WTC11 (cell line): ENCODE measurements around the gene COL5A2. TPM values are rescaled to one million over a fixed set of nuclear protein-coding genes. Genes with fewer than 3 reads are reported as not detected.

ENCODE experiments used
- ATAC-seq: fragments of 200-7000 bp; cut with Tn5 transposase; 2 replicates; pipeline ENCODE4 v1.10.0; 2021; ENCODE audit warnings: mild to moderate bottlenecking, moderate library complexity
- CTCF ChIA-PET: fragments of 300-600 bp; sonication (Branson Sonifier 250); formaldehyde crosslinking; loops from one replicate; lab custom pipeline; 2021; ENCODE audit warnings: antibody characterized with exemption; lab: Charles Lee
- POLR2A ChIA-PET: fragments of 350-600 bp; sonication (Branson Sonifier 250); formaldehyde crosslinking; loops from one replicate; lab custom pipeline; 2021; ENCODE audit warnings: antibody characterized with exemption; lab: Charles Lee
- DNase-seq: peaks from one replicate; pipeline ENCODE4 v3.0.0; 2021; ENCODE audit warnings: low spot score
- H3K27ac Mint-ChIP-seq: 2 replicates; pipeline ENCODE4 v1.8.0; 2021; ENCODE audit warnings: mixed read lengths
- H3K27me3 Mint-ChIP-seq: 2 replicates; pipeline ENCODE4 v1.8.0; 2021; ENCODE audit warnings: low read depth, mild to moderate bottlenecking, moderate library complexity, mixed read lengths
- H3K36me3 Mint-ChIP-seq: 2 replicates; pipeline ENCODE4 v1.8.0; 2021; ENCODE audit warnings: mixed read lengths
- H3K4me1 Mint-ChIP-seq: 2 replicates; pipeline ENCODE4 v1.8.0; 2022; ENCODE audit warnings: mixed read lengths
- H3K4me3 Mint-ChIP-seq: 2 replicates; pipeline ENCODE4 v1.8.0; 2021; ENCODE audit warnings: mild to moderate bottlenecking, moderate library complexity, mixed read lengths
- H3K9me3 Mint-ChIP-seq: 2 replicates; pipeline ENCODE4 v1.8.0; 2021; ENCODE audit warnings: mixed read lengths
- CBFB ChIP-seq: sonication (generic); formaldehyde crosslinking; IDR thresholded peaks from 2 replicates; pipeline ENCODE4 v1.8.1; 2022; ENCODE audit warnings: mild to moderate bottlenecking, low read depth, missing genetic modification reagents
- CREM ChIP-seq: sonication (generic); formaldehyde crosslinking; IDR thresholded peaks from 2 replicates; pipeline ENCODE4 v1.8.1; 2022; ENCODE audit warnings: mild to moderate bottlenecking, missing genetic modification reagents, moderate library complexity
- EMX1 ChIP-seq: fragments of 250-450 bp; sonication (Bioruptor Pico); IDR thresholded peaks from 2 replicates; pipeline ENCODE4 v1.8.0; 2021; ENCODE audit warnings: mild to moderate bottlenecking
- GABPB1 ChIP-seq: sonication (generic); formaldehyde crosslinking; IDR thresholded peaks from 2 replicates; pipeline ENCODE4 v1.8.1; 2023; ENCODE audit warnings: mild to moderate bottlenecking, missing genetic modification reagents
- GRHL2 ChIP-seq: fragments of 250-450 bp; sonication (Bioruptor Pico); IDR thresholded peaks from 2 replicates; pipeline ENCODE4 v1.8.0; 2022; ENCODE audit warnings: mild to moderate bottlenecking, moderate library complexity; ENCODE audit not compliant: insufficient replicate concordance, severe bottlenecking
- HMGA2 ChIP-seq: fragments of 250-450 bp; sonication (Bioruptor Pico); IDR thresholded peaks from 2 replicates; pipeline ENCODE4 v1.4.0; 2021; ENCODE audit warnings: mild to moderate bottlenecking, moderate library complexity
- MYBL2 ChIP-seq: sonication (generic); formaldehyde crosslinking; IDR thresholded peaks from 2 replicates; pipeline ENCODE4 v1.8.1; 2023; ENCODE audit warnings: mild to moderate bottlenecking, moderate library complexity, missing genetic modification reagents
- RORB ChIP-seq: fragments of 250-450 bp; sonication (Bioruptor Pico); IDR thresholded peaks from 2 replicates; pipeline ENCODE4 v1.9.0; 2021; ENCODE audit warnings: mild to moderate bottlenecking
- SOX15 ChIP-seq: fragments of 250-450 bp; sonication (Bioruptor Pico); IDR thresholded peaks from 2 replicates; pipeline ENCODE4 v1.9.0; 2021; ENCODE audit warnings: mild to moderate bottlenecking
- total RNA-seq: library from RNA; stranded (reverse); gene quantifications from 3 replicates; pipeline ENCODE4 v1.2.3, GENCODE V29; 2021
- TF ChIP-seq, protein P1 (sequence below): sonication (generic); formaldehyde crosslinking; IDR thresholded peaks from 2 replicates; pipeline ENCODE4 v1.8.0; 2023; ENCODE audit warnings: missing genetic modification reagents, mild to moderate bottlenecking, borderline replicate concordance
- TF ChIP-seq, protein P2 (sequence below): sonication (generic); formaldehyde crosslinking; IDR thresholded peaks from 2 replicates; pipeline ENCODE4 v1.8.0; 2022; ENCODE audit warnings: missing genetic modification reagents
- TF ChIP-seq, protein P3 (sequence below): sonication (generic); formaldehyde crosslinking; conservative IDR thresholded peaks from 2 replicates; pipeline ENCODE4 v1.8.1; 2023; ENCODE audit warnings: mild to moderate bottlenecking, low read depth, missing genetic modification reagents, moderate library complexity
- TF ChIP-seq, protein P4 (sequence below): sonication (generic); formaldehyde crosslinking; IDR thresholded peaks from 2 replicates; pipeline ENCODE4 v1.8.0; 2022; ENCODE audit warnings: mild to moderate bottlenecking, missing genetic modification reagents
- TF ChIP-seq, protein P5 (sequence below): sonication (generic); formaldehyde crosslinking; IDR thresholded peaks from 2 replicates; pipeline ENCODE4 v1.8.1; 2023; ENCODE audit warnings: mild to moderate bottlenecking, missing genetic modification reagents, moderate library complexity
- TF ChIP-seq, protein P6 (sequence below): fragments of 250-450 bp; sonication (Bioruptor Pico); IDR thresholded peaks from 2 replicates; pipeline ENCODE4 v1.9.0; 2021; ENCODE audit warnings: mild to moderate bottlenecking
- TF ChIP-seq, protein P7 (sequence below): fragments of 250-450 bp; sonication (Bioruptor Pico); IDR thresholded peaks from 2 replicates; pipeline ENCODE4 v2.1.2; 2022; ENCODE audit warnings: mild to moderate bottlenecking, moderate library complexity

Gene COL5A2
- total RNA-seq, 1 experiment from 2014 or later = 16.0 TPM

DNA sequence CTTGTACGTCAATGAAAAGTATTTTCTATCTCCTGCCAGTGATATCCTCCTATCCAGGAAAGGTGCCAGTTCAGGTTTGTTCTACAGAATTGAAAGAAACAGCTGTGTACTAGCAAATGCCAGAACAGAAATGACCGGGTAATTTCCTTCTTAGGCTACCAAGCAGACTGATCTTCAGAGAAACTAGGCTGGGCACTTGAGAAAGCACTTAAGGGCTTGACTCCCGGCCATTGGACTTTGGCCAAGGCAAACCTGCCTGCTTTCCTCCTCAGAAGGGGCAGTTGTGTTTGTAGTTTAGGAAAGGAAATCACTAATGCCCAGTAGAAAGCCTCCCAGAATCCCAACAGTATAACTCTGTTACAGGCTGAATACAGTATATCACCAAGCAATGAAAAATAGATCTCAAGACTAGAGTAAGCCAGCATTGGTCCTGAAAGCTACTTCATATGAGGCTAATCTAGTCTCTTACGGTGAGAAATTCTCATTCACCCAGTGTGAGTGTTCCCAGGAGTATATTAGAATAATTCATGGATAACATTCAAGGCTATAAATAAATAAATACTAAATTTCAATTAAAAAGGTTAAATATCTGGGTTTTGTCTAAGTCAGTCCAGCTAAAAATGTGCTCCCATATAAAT, 43.0 kb upstream of the COL5A2 start (continued):
- TF ChIP-seq, protein P1, sequence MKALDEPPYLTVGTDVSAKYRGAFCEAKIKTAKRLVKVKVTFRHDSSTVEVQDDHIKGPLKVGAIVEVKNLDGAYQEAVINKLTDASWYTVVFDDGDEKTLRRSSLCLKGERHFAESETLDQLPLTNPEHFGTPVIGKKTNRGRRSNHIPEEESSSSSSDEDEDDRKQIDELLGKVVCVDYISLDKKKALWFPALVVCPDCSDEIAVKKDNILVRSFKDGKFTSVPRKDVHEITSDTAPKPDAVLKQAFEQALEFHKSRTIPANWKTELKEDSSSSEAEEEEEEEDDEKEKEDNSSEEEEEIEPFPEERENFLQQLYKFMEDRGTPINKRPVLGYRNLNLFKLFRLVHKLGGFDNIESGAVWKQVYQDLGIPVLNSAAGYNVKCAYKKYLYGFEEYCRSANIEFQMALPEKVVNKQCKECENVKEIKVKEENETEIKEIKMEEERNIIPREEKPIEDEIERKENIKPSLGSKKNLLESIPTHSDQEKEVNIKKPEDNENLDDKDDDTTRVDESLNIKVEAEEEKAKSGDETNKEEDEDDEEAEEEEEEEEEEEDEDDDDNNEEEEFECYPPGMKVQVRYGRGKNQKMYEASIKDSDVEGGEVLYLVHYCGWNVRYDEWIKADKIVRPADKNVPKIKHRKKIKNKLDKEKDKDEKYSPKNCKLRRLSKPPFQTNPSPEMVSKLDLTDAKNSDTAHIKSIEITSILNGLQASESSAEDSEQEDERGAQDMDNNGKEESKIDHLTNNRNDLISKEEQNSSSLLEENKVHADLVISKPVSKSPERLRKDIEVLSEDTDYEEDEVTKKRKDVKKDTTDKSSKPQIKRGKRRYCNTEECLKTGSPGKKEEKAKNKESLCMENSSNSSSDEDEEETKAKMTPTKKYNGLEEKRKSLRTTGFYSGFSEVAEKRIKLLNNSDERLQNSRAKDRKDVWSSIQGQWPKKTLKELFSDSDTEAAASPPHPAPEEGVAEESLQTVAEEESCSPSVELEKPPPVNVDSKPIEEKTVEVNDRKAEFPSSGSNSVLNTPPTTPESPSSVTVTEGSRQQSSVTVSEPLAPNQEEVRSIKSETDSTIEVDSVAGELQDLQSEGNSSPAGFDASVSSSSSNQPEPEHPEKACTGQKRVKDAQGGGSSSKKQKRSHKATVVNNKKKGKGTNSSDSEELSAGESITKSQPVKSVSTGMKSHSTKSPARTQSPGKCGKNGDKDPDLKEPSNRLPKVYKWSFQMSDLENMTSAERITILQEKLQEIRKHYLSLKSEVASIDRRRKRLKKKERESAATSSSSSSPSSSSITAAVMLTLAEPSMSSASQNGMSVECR = no peak

DNA sequence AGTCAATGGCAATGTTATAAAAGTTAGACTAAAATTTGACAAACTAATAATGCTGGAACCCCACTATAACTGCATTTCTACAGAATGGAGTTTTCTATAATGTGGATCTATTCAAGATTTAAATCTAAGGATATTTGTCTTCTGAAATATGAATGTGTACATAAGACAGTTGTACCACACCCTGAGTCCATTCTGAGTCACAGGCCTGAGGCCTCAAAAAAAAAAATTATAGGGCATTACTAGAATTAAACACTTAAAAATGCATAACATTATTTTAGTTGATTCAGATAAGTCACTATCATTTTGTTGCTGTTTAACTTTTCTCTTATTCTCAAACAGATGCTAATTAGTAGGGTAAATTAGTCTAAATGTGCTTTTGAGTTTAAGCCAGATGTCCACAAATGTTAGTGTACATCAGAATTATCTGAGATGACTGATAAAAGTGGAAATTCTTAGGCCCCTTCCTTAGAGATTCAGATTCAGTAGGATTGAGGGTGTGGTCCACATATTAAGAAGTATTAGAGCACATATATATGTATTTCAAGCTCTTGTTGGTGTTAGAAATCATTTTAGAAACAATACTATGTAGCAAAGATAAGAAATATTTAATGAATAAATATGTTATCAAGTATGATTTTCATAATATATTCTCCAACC, 42.4 kb upstream of the COL5A2 start:
- no peak for ATAC-seq
- CTCF ChIA-PET = no interaction called here
- H3K4me1 Mint-ChIP-seq = peaks cover 33% of the 10 kb centered on the region
- TF ChIP-seq, protein P2, sequence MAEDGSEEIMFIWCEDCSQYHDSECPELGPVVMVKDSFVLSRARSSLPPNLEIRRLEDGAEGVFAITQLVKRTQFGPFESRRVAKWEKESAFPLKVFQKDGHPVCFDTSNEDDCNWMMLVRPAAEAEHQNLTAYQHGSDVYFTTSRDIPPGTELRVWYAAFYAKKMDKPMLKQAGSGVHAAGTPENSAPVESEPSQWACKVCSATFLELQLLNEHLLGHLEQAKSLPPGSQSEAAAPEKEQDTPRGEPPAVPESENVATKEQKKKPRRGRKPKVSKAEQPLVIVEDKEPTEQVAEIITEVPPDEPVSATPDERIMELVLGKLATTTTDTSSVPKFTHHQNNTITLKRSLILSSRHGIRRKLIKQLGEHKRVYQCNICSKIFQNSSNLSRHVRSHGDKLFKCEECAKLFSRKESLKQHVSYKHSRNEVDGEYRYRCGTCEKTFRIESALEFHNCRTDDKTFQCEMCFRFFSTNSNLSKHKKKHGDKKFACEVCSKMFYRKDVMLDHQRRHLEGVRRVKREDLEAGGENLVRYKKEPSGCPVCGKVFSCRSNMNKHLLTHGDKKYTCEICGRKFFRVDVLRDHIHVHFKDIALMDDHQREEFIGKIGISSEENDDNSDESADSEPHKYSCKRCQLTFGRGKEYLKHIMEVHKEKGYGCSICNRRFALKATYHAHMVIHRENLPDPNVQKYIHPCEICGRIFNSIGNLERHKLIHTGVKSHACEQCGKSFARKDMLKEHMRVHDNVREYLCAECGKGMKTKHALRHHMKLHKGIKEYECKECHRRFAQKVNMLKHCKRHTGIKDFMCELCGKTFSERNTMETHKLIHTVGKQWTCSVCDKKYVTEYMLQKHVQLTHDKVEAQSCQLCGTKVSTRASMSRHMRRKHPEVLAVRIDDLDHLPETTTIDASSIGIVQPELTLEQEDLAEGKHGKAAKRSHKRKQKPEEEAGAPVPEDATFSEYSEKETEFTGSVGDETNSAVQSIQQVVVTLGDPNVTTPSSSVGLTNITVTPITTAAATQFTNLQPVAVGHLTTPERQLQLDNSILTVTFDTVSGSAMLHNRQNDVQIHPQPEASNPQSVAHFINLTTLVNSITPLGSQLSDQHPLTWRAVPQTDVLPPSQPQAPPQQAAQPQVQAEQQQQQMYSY (CRISPR knock-in tag) = no peak
- TF ChIP-seq CBFB (CRISPR knock-in tag) = no peak
- TF ChIP-seq MYBL2 (CRISPR knock-in tag) = no peak
- TF ChIP-seq HMGA2 (CRISPR knock-in tag) = no peak
- TF ChIP-seq, protein P3, sequence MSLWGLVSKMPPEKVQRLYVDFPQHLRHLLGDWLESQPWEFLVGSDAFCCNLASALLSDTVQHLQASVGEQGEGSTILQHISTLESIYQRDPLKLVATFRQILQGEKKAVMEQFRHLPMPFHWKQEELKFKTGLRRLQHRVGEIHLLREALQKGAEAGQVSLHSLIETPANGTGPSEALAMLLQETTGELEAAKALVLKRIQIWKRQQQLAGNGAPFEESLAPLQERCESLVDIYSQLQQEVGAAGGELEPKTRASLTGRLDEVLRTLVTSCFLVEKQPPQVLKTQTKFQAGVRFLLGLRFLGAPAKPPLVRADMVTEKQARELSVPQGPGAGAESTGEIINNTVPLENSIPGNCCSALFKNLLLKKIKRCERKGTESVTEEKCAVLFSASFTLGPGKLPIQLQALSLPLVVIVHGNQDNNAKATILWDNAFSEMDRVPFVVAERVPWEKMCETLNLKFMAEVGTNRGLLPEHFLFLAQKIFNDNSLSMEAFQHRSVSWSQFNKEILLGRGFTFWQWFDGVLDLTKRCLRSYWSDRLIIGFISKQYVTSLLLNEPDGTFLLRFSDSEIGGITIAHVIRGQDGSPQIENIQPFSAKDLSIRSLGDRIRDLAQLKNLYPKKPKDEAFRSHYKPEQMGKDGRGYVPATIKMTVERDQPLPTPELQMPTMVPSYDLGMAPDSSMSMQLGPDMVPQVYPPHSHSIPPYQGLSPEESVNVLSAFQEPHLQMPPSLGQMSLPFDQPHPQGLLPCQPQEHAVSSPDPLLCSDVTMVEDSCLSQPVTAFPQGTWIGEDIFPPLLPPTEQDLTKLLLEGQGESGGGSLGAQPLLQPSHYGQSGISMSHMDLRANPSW (CRISPR knock-in tag) = no peak
- TF ChIP-seq, protein P4, sequence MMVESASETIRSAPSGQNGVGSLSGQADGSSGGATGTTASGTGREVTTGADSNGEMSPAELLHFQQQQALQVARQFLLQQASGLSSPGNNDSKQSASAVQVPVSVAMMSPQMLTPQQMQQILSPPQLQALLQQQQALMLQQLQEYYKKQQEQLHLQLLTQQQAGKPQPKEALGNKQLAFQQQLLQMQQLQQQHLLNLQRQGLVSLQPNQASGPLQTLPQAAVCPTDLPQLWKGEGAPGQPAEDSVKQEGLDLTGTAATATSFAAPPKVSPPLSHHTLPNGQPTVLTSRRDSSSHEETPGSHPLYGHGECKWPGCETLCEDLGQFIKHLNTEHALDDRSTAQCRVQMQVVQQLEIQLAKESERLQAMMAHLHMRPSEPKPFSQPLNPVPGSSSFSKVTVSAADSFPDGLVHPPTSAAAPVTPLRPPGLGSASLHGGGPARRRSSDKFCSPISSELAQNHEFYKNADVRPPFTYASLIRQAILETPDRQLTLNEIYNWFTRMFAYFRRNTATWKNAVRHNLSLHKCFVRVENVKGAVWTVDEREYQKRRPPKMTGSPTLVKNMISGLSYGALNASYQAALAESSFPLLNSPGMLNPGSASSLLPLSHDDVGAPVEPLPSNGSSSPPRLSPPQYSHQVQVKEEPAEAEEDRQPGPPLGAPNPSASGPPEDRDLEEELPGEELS = no peak
- no peak for TF ChIP-seq GRHL2 (CRISPR knock-in tag)
- TF ChIP-seq, protein P5, sequence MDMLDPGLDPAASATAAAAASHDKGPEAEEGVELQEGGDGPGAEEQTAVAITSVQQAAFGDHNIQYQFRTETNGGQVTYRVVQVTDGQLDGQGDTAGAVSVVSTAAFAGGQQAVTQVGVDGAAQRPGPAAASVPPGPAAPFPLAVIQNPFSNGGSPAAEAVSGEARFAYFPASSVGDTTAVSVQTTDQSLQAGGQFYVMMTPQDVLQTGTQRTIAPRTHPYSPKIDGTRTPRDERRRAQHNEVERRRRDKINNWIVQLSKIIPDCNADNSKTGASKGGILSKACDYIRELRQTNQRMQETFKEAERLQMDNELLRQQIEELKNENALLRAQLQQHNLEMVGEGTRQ (CRISPR knock-in tag) = no peak
- TF ChIP-seq EMX1 (CRISPR knock-in tag) = no peak
- TF ChIP-seq SOX15 (CRISPR knock-in tag) = no peak
- no peak for TF ChIP-seq CREM (CRISPR knock-in tag)
- TF ChIP-seq, protein P6, sequence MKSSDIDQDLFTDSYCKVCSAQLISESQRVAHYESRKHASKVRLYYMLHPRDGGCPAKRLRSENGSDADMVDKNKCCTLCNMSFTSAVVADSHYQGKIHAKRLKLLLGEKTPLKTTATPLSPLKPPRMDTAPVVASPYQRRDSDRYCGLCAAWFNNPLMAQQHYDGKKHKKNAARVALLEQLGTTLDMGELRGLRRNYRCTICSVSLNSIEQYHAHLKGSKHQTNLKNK = no peak
- TF ChIP-seq, protein P7, sequence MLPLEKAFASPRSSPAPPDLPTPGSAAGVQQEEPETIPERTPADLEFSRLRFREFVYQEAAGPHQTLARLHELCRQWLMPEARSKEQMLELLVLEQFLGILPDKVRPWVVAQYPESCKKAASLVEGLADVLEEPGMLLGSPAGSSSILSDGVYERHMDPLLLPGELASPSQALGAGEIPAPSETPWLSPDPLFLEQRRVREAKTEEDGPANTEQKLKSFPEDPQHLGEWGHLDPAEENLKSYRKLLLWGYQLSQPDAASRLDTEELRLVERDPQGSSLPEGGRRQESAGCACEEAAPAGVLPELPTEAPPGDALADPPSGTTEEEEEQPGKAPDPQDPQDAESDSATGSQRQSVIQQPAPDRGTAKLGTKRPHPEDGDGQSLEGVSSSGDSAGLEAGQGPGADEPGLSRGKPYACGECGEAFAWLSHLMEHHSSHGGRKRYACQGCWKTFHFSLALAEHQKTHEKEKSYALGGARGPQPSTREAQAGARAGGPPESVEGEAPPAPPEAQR (CRISPR knock-in tag) = no peak
- TF ChIP-seq RORB (CRISPR knock-in tag) = no peak
- no peak for TF ChIP-seq GABPB1 (CRISPR knock-in tag)

More for the DNA sequence above, 42.4 kb upstream of the COL5A2 start:
- no peaks in the 10 kb centered on the region for H3K36me3 Mint-ChIP-seq
- no peak overlapping the region for H3K4me3 Mint-ChIP-seq
- no peaks in the 10 kb centered on the region for H3K27me3 Mint-ChIP-seq
- no peak overlapping the region for H3K27ac Mint-ChIP-seq
- no peak for DNase-seq
- POLR2A ChIA-PET = no interaction called here
- no peaks in the 10 kb centered on the region for H3K9me3 Mint-ChIP-seq
